ENCODE results near the gene CAPN9.
A peak's percentile ranks its signal among the peaks of the same experiment; 100 is the strongest.

The CAPN9 gene

DNA sequence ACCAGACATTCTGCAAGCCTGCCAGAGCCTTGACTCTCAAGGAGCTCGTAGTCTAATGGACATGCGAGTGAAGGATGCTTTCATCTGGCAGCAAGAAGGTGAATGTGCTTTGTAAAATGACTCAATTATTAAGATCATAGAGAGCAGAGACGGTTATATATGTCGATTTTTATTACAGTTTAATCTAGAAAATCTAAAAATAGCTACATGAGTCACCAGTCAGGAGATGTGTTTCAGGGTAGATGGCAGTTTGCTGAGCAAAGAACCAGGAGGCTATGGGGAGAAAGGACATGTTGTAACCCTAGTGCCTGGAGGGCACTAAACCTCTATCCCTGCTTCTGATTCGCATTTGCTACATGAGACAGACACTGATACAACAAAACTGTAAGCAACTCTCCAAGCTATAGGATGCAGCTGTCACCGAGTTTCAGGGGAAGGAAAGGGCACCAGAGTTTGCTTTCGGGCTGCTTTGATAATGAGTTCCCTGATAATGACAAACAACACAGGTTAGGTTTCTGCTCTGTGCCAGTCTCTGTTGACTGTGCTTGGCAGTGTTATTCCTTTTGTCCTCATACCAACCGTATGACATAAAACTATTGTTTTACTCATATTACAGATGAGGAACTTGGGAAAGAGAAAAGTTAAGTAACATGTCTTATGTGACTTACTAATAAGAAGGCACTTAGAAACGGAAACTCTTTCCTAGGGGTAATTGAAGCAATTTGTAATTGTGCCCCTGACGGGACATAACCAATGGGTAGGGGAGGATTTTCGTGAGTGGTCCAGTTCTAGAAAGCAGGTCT is 77.9 kb downstream of the CAPN9 start:
- peak; percentile 67 for DNase-seq

DNA sequence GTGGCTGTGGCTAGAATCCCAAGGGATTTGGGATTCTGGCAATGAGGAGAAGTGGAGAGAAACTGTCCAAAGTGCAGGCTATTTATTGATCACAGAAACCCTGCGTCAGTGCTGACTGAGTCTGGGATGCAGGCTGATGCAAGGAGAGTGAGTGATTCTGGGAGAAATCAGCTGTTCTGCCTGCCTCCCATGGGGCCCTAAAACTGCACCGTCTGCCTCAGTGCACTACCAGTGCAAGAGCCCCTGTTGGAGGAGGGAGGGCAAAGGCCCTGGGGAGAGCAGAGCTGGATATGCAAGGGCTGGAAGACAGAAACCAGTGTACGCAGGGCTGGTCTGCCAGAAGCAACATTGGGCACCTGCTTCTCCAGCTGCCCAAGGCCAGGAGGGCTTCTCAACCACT is 78.6 kb downstream of the CAPN9 start:
- DNase-seq: peak; percentile 23

DNA sequence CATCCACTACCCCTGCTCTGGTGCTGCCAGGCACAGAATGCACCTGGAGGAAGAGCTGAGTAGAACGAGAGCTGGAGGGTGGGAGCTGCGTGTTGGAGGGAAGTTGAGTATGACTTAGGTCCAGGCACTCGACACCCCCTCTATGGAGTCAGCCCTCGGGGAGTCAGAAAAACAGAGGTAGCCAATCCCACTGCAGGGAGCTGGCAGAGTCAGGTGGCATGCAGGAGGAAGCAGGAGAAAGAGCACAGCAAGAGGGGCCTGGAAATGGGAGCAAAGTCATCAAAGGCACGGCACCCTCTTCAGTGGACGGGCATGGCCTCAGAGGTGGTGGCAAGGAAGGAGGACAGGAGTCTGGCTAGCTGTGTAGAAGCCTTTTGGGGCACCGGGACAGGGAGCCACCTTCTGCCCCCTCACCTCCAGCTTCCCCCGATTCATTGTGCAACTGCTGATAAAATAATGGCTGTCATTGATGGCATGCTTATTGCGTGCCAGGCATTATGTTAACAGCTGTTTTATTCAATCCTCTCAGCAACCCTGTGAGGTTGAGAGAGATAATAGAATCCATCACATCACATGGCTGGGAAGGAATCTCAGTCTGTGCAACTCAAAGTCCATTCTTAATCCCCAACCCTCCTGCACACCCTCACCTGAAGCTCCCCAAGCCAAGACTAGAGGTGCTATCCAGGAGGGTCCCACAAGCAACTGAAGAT is 79.1 kb downstream of the CAPN9 start:
- no peak for DNase-seq

DNA sequence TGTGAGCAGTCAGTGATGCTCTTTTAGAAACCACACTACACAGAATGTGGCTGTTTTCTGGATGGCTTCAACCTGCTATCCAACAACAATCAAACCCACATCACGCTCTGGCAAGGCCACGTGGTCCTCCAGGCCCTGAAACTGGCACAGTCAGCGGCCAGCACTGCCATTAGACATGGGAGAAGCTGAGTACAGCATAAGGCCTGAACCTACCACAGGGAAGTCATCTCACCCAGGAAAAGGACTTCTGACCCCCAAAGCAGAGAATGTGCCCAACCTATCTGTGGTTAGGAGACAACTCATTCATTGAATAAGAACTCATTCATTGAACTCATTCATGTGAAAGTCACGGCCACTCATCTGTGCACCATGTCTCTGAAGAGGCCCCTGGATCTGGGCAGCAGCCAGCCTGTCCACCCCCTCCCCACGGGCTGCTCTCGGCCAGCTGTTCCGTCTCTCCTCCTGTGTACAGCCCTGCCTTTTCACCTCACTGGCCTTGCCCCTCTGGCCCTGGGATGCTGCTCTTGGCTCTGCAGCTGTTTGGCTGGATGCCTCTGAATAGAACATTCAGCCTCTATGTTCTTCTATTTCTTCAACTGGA is 80.0 kb downstream of the CAPN9 start:
- no peak for DNase-seq

DNA sequence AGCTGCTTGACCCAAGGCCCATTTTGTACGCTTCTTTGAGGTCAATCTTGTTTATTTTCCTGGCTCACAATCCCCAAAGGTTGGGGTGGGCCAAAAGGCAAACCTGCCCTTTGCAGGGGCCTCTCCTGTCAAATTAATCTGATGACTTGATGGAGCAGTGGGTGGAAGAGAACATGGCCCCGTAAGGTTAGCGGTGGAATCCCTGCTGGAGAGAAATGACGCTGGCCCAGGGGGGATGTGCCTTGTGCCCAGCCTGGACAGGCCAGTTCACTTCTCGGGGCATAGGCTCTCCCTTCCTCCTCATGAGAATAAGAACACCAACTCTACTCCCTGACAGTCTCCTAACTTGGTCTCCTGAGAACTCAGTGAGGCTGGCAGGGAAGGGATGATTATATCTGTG is 80.6 kb downstream of the CAPN9 start:
- no peak for DNase-seq

DNA sequence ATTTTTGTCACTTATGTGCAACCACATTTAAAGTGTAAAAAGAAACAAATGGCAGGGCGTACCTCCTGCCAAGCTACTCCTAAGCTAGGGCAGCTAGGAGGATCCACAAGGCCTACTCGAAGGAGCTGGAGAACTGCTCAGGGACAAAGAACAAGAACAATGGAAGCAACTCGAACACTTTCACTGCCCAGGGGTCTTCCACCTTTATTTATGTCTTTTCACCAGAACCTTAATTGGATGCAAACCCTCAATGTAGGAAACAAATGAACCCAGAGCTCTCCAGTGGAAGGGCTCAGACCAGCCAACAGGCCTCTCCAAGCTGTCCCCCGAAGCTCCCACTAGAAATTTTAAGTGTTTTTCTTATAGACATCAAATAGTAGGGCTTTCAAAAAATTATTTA is 81.2 kb downstream of the CAPN9 start:
- no peak for DNase-seq

DNA sequence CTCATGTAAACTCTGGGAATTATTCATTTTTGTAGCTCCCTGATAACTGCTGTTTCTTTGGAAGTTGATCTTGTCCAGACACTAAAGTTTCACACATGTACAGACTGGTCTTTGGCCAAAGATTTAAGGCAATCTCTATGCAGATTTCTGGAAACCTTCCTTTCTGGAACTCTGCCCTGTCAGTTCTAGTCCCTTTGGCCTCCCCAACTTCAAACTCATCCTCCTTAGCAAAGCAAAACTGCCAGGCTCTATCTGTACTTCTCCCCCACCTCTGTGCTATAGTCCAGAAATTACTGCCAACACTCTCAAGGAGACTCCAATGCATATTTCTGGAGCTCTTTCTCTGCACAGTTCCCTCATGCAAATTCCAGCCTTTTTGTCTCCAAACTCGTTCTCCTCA is 84.6 kb downstream of the CAPN9 start:
- no peak for DNase-seq

DNA sequence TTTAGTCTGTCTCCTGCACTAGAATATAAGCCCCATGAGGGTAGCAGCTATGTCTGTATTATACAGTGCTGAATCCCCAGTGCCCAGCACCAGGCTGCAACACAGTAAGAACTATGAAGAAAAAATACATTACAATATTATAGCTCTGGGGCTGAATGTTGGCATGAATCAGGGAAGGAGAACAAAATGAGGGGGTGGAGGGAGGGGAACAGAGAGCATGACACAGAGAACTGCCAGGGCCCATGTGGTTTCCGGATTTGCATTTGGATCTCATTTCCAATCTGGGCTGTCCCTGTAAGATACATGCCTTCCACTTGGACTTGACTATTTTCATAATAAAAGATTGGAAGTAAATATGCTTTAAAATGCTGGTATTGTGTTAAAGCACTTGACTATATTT is 85.3 kb downstream of the CAPN9 start:
- DNase-seq: no peak

DNA sequence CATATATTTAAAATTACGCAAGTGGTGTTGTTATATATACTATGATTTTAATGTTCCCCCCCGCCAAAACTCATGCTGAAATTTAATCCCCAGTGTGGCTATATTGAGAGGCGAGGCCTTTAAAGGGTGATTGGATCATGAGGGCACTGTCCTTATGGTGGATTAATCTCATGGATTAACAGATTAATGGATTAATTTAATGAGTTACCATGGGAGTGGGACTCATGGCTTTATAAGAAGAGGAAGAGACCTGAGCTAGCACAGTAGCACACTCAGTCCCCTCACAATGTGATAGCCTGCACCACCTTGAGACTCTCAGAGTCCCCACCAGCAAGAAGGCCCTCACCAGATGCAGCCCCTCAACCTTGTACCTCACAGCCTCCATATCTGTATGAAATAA is 86.3 kb downstream of the CAPN9 start:
- DNase-seq: no peak

DNA sequence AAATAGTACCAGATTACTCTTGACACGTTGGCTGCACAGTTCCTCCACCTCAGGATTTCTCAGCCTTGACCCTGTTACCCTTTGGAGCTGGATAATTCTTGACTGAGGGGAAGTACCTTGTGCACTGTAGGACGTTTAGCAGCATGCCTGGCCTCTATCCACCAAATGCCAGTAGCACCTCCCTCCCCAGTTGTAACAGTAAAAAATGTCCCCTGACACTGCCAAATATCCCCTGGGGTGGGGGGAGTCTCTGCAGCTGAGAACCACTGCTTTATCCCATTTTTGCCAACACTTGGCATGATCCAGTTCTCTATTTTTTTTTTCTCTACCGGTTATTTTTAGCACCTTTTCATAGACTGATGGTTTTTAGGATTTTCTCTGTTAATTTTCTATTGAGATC is 87.1 kb downstream of the CAPN9 start:
- no peak for DNase-seq

DNA sequence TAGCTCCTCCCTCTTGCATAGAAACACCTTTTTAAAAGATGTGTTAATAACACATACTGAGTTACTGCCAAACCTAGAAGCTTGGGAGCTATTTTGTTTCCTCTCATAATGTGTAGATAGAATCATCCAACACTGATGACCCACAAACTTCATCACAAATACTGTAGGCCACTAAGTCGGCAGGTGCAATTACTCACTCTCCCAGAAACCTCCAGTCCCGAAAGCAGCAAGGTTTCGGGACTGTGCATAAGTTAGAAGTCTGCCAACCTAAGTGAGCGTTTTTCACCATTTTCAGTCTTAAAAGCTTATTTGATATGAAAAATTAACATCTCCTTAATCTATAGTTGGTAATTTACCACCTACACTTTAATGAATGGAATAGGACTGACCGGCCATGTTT is 89.2 kb downstream of the CAPN9 start:
- no peak for DNase-seq

DNA sequence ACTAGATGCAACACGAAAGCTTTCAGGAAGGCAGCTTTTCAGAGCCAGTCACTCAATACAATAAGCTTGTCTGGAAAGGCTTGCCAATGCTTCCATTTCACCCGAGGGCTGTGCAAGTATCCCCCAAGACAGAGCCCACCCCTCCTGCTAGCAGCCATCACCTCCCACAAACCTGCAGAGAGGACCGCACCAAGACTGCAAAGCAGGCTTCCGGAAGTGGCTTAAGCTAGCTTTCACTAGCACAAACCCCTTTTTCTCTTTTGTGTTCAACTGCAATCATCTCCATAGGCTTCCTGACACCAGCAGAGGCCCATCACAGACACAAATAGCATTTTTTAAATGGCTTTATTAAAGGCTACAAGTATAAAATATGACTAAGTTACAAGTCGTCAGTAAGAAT is 89.6 kb downstream of the CAPN9 start:
- DNase-seq: no peak

DNA sequence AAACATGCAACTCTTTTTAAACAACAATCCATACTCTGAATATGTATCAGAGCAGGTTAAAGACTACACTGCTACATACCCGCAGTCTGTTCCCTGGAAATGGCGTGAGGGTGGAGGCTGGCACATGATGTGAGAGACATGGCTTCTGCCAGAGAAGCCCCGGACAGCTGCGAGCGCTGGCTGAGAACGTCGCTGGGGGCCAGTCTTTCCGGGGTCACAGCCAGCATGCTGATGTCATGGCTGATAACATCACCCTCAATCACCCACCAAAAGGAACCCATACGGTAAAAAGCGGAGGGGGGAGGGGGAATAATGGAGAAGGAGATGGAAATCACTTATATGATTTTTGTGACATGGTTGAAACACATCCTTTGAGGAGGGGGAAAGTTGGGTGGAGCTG is 92.0 kb downstream of the CAPN9 start:
- no peak for DNase-seq

DNA sequence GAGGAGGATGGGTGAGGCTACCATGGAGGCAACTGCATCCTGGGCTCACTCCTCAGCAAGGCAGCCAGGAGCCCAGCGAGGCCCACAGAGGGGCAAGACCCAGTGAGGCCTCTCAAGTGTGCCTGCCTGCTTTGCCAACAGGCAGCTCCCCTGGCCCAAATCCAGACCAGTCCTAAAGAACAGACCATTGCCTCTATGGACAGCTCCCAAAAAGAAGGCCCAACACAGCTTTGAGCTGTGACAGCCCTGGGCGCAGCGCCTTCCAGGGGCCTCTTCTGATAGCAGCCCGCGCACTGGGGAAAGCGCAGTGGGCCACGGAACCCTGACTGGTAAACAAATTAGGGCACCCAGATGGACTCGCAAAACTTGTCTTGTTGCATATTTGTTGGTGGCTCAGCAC is 95.6 kb downstream of the CAPN9 start:
- DNase-seq: no peak

DNA sequence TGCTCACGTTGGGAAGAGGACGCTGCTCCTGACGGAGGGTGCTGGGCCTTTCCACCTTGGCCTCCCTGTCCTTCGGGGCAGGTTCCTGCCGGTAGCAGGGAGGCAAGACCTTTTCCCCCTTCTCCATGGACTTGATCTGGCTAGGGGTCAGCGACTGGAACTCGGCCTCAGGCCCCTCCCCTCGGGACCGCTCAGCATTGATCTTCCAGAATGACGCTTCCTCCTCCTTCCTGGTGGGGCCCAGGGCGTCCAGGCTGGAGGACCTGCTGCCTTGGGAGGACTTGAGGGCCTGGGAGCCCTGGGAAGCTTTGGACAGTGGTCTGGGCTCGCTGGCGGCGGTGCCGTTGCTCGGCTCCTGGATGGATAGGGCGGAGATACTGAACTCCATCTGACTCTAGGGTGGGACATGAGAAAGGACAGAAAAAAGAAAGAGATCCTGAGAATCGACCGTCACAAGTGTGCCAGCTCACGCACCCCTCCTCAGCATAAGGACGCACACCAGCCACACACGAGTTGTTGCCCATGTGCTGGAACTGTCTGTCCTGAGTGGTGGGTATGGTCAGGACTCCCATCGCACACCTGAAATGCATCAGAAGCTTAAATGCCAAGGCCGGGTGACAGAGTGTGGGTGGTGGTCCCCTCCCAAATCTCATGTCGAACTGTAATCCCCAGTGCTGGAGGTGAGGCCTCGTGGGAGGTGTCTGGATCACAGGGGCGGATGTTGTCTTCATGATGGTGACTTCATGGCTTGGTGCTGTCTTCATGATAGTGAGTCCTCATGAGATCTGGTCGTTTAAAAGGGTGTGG is 96.5 kb downstream of the CAPN9 start:
- DNase-seq: no peak

DNA sequence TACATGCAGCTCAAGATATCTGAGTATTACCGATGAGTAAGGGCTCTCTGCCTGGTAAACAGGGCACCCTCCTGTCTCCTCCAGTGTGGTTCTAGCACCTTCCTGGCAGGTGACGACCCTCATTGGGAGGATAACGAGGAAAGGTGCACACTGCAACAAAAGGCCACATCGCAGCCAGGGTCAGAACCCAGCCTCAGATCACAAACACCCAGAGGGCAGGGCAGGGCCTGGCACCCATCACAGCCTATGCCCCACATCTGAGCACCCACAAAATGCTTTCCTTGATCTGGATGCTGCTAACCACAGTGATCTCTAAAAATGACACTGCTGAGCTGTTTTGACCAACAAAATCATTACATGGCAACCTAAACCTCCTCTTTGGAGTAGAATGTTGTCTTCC is 97.4 kb downstream of the CAPN9 start:
- no peak for DNase-seq

DNA sequence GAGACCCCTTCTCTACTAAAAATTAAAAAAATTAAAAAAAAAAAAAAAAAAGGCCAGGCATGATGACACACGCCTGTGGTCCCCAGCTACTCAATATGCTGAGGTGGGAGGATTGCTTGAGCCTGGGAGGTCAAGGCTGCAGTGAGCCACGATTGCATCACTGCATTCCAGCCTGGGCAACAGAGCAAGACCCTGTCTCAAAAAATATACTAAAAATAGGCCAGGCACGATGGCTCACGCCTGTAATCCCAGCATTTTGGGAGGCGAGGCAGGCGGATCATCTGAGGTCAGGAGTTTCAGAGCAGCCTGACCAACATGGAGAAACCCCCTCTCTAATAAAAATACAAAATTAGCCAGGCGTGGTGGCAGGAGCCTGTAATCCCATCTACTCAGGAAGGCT is 98.0 kb downstream of the CAPN9 start:
- peak; percentile 45 for DNase-seq

DNA sequence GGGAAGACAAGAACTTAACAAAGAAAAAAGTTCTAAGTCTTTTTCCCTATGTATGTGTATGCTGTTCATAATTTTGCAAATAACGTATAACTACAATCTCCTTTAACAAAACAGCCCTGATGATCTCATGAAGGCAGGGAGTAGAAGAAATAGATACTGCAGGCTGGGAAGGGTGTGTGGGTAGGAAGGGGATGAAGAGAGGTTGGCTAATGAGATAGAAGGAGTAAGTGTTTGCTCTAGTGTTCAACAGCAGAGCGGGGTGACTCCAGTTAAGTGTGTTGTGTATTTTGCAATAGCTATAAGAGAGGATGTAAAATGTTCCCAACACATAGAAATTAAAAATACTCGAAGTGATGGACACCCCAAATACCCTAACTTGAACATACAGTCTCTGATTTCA is 101.0 kb downstream of the CAPN9 start:
- DNase-seq: no peak

DNA sequence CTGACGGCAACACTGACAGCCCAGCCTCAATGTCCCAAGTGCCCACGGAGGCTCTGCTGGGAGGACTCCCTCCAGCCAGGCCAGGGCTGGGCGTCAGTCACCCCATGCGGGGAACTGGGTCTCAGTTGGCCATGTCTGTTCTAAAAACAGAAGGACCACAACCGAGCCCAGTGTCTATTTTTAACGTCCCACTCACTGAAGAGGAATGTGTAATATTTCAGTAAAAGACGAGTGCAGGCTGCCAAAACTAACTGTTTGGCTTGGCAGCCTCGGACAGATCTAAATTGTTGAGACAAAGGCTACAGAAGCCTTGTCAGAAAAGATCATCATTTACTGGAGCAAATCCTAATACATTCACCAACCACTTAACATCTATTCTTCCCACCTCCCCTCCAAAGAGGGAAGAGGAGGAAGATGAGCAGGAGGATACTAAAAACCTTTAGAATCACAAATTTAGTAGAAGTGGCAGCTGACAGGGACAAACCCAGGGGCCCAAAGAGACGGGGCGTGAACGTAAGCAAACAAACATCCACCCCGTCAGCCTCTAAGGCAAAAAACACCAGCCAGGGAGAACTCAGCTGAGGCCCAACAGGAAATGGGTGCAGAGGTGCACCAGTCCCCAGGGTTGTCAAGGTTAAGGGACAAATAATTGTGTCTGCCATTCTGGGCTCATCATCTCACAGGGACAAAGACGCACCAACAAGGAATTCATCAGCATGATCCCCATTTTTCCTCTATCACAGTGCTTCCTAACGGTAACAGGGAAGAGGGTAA is 102.5 kb downstream of the CAPN9 start:
- peak; percentile 96 for DNase-seq

DNA sequence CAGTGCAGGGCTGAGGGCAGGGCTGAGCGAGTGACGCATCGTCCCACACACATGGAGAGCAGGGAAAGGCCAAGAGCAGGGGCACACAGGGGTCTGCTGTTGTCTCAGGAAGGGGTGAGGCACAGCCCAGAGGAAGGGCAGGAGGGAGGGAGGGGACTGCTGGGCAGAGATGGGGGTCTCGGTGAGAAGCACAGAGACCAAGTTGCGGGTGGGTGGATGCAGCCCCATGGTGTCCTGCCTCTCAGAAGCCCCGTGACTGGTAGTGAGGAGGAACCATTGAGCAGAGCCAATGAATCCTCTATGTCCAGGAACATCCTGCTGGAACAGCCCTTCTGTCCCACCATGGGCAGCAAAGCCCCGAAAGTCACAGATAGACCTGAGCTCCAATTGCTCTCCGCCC is 103.4 kb downstream of the CAPN9 start:
- DNase-seq: no peak

DNA sequence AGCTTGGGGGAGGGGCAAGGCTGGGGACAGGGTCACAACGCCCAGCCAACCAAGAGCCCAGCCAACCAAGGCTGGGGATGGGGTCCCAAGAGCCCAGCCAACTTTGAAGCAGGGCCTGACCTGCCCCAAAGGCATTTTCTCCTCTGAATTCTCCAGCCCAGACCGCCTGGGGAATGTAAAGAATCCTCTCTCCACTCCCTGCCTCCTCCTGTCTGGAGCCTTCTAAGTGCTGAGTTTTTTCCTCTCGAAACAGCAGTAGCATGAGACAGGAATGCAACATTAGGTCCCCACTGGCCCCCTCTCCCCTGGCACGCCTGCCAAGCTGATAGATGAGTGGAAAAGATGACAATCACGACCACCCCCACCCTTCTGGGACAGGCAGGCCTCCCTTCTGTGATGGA is 104.1 kb downstream of the CAPN9 start:
- peak; percentile 91 for DNase-seq
